Body of pancreas (tissue), 4 donors: ENCODE measurements around the gene KRTAP17-1. TPM values are rescaled to one million over a fixed set of nuclear protein-coding genes. Genes with fewer than 3 reads are reported as not detected.

ENCODE experiments used
- ATAC-seq: fragments of 150-250 bp; one replicate; pipeline ENCODE4 v1.9.1; 2016
- DNase-seq, 4 donors: peaks; one replicate each; pipeline ENCODE4 v3.0.0-alpha.2; 2019
- H3K27ac ChIP-seq, 4 donors: fragments of 200-600 bp; sonication (generic); 1 replicate in 3 of 4; 2 replicates in 1 of 4; pipeline versions ENCODE4 v1.5.1 to v1.6.1; 2016 to 2019; ENCODE audit warnings: mild to moderate bottlenecking in 1 of 4, mixed read lengths in 1 of 4, moderate library complexity in 1 of 4
- H3K27me3 ChIP-seq, 2 donors: fragments of 200-600 bp; sonication (generic); one replicate each; pipeline ENCODE4 v1.6.0; 2016; ENCODE audit warnings: mild to moderate bottlenecking in 1 of 2
- H3K36me3 ChIP-seq, 2 donors: fragments of 200-600 bp; sonication (generic); replicated peaks in 1 of 2; 2 replicates each; pipeline ENCODE4 v1.5.1; 2016; ENCODE audit warnings: low read depth in 2 of 2; ENCODE audit not compliant: insufficient read depth in 1 of 2
- H3K4me1 ChIP-seq: fragments of 200-600 bp; sonication (generic); one replicate; pipeline ENCODE4 v1.6.0; 2016
- H3K4me3 ChIP-seq, 2 donors: fragments of 200-600 bp; sonication (generic); 1 replicate in 1 of 2; 2 replicates in 1 of 2; pipeline ENCODE4 v1.5.1; 2016 to 2019
- H3K9me3 ChIP-seq, 3 donors: fragments of 200-600 bp; sonication (generic); 1 replicate in 2 of 3; 2 replicates in 1 of 3; pipeline ENCODE4 v1.5.1; 2016
- POLR2A ChIP-seq, 3 donors: fragments of 450-650 bp; IDR thresholded peaks; one replicate each; pipeline ENCODE4 v1.6.1; 2016; ENCODE audit warnings: antibody characterized with exemption in 3 of 3, mild to moderate bottlenecking in 2 of 3
- WGBS, 2 donors: methylation state at CpG; one replicate each; pipeline ENCODE4 v1.1.5; 2017; 5-methylcytosine and 5-hydroxymethylcytosine counted together
- intact Hi-C: fragments of 100-400 bp; cut with DNase I; formaldehyde crosslinking; loops from one replicate; pipeline ENCODE4 v1.15.1; 2023
- total RNA-seq, 2 donors: library from RNA; depleted of rRNA; stranded (reverse); fragments of >200 nt; gene quantifications; one replicate each; pipeline ENCODE4 v1.1.0, GENCODE V29; 2016
- TF ChIP-seq, protein P1 (sequence below), 7 experiments: fragments of 450-650 bp in 4 of 7; fragments of 200-600 bp in 3 of 7; sonication (generic) in 3 of 7; IDR thresholded peaks; one replicate each; pipeline ENCODE4 v1.5.1; 2016 to 2019; ENCODE audit warnings: antibody characterized with exemption in 7 of 7

Gene KRTAP17-1
- total RNA-seq, 2 donors from 2014 or later, result not detected

- no peaks in the 10 kb centered on the region for H3K9me3 ChIP-seq
- no peak overlapping the region for H3K27ac ChIP-seq
- DNase-seq (no peak), ATAC-seq (no peak)
- H3K36me3 ChIP-seq, result no peaks in the 10 kb centered on the region
- WGBS, 2 donors, result 55 to 68% methylated on average over 5 to 7 of the region's 7 CpGs
- no peak for TF ChIP-seq POLR2A (IDR thresholded peaks at IDR 0.05)
- intact Hi-C loops, result no loop called here
- H3K4me1 ChIP-seq, result no peaks in the 10 kb centered on the region
- no peaks in the 10 kb centered on the region for H3K27me3 ChIP-seq
- no peak overlapping the region for H3K4me3 ChIP-seq
Measured at GRCh38 chr17:41328207-41328606, 12.7 kb upstream of the KRTAP17-1 start.

GRCh38 chr17:41327411-41328120, 12.1 kb upstream of the KRTAP17-1 start:
- no peaks in the 10 kb centered on the region for H3K9me3 ChIP-seq
- intact Hi-C loops, result no loop called here
- TF ChIP-seq POLR2A (IDR thresholded peaks at IDR 0.05), result no peak
- TF ChIP-seq, protein P1, sequence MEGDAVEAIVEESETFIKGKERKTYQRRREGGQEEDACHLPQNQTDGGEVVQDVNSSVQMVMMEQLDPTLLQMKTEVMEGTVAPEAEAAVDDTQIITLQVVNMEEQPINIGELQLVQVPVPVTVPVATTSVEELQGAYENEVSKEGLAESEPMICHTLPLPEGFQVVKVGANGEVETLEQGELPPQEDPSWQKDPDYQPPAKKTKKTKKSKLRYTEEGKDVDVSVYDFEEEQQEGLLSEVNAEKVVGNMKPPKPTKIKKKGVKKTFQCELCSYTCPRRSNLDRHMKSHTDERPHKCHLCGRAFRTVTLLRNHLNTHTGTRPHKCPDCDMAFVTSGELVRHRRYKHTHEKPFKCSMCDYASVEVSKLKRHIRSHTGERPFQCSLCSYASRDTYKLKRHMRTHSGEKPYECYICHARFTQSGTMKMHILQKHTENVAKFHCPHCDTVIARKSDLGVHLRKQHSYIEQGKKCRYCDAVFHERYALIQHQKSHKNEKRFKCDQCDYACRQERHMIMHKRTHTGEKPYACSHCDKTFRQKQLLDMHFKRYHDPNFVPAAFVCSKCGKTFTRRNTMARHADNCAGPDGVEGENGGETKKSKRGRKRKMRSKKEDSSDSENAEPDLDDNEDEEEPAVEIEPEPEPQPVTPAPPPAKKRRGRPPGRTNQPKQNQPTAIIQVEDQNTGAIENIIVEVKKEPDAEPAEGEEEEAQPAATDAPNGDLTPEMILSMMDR (IDR thresholded peaks at IDR 0.05), result no peak
- DNase-seq (no peak), ATAC-seq (no peak)
- no peaks in the 10 kb centered on the region for H3K36me3 ChIP-seq
- H3K27me3 ChIP-seq, result no peaks in the 10 kb centered on the region
- H3K27ac ChIP-seq, result no peak overlapping the region
- 68 to 84% methylated on average over 3 to 8 of the region's 8 CpGs for WGBS, 2 donors
- no peak overlapping the region for H3K4me3 ChIP-seq
- H3K4me1 ChIP-seq, result no peaks in the 10 kb centered on the region

DNA sequence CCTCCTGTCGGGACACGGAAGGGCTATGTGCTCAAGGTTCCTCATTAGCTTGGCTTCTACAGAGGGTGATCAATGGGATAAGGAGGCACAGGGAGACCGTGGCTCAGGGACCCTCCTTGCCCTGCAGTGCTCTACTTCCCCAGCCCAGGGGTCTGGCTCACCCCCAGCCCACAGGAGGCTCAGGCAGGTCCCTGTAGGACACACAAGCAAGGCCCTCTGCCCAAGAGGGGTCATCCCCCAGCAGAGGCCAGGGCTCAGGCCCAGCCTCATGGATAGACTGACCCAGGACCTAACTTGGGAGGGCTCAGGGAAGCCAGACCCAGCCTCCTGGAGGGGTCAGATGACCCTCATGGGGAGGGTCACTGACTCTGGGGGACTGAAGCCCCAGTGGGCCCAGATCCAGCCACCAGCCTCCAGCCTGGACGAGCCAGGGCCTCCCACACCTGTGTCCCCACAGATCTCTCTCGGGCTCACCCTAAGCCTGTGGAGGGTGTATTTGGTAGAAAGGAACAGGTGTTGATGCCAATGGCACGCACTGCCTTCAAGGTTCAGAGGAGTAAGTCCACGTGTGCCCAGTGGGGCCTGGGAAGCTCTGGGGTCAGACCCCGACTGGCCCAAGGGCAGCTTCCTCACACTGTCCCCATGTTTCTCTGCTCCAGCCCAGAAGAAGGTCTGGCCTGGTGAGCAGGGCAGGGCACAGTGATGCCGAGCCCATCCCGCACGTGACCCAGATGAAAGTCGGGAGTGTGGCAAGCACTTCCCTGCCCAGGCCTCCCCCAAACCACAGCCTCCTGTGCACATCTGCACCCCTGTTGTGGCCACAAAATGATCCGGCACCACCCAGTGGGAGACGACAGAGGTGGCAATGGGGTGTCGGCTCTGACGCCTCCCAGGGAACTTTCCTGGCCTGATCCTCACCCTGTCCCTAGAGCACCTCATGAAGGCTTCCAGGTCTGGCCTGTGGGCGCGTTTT, 10.9 kb upstream of the KRTAP17-1 start:
- 72 to 79% methylated on average over 11 to 18 of the region's 18 CpGs for WGBS, 2 donors
- TF ChIP-seq, protein P1 (IDR thresholded peaks at IDR 0.05), result no peak
- TF ChIP-seq POLR2A (IDR thresholded peaks at IDR 0.05), result no peak
- Histone ChIP-seq H3K27me3 (no peaks in the 10 kb centered on the region), H3K4me1 (no peaks in the 10 kb centered on the region), H3K4me3 (no peak overlapping the region), H3K36me3 (no peaks in the 10 kb centered on the region), H3K27ac (no peak overlapping the region), H3K9me3 (no peaks in the 10 kb centered on the region)
- ATAC-seq, result no peak
- no peak for DNase-seq
- intact Hi-C loops, result no loop called here

DNA sequence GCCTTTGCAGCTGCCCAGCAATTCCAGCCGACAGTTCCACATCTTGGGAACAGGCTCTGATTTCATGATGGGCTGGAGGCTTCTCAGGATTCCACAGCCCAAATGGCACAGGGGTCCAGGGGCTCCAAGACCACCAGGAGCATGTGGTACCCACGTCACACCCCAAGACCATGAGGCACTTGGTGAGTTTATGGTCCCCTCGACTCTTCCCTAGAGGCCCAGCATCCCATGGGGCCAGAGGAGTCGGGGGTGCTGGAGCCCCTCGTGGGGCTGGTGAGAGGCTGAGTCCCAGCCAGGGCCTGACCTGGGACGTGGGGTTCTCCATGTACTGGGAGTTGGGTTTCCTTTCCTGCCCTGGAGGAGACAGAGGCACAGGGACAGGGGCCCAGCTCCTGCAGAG, 10.1 kb upstream of the KRTAP17-1 start:
- Histone ChIP-seq H3K9me3 (no peaks in the 10 kb centered on the region), H3K4me3 (no peak overlapping the region), H3K27ac (no peak overlapping the region), H3K4me1 (no peaks in the 10 kb centered on the region), H3K27me3 (no peaks in the 10 kb centered on the region), H3K36me3 (no peaks in the 10 kb centered on the region)
- intact Hi-C loops, result no loop called here
- no peak for TF ChIP-seq POLR2A (IDR thresholded peaks at IDR 0.05)
- TF ChIP-seq, protein P1 (IDR thresholded peaks at IDR 0.05), result no peak
- DNase-seq (no peak), ATAC-seq (no peak)
- WGBS, 2 donors, result 56 to 77% methylated on average over 4 to 6 of the region's 6 CpGs

GRCh38 chr17:41325126-41325525, 9.6 kb upstream of the KRTAP17-1 start:
- intact Hi-C loops, result no loop called here
- 62 to 66% methylated on average over 9 to 10 of the region's 10 CpGs for WGBS, 2 donors
- Histone ChIP-seq H3K4me1 (no peaks in the 10 kb centered on the region), H3K36me3 (no peaks in the 10 kb centered on the region), H3K27ac (no peak overlapping the region), H3K27me3 (no peaks in the 10 kb centered on the region), H3K4me3 (no peak overlapping the region), H3K9me3 (peaks cover 0 to 3% (median 0%) of the 10 kb centered on the region in 3 donors)
- TF ChIP-seq, protein P1 (IDR thresholded peaks at IDR 0.05), result no peak
- TF ChIP-seq POLR2A (IDR thresholded peaks at IDR 0.05), result no peak
- DNase-seq (no peak), ATAC-seq (no peak)
